Esophagus mucosa (tissue), 1 donor: Measurements from ENCODE around the gene PPP1CA. TPM values are rescaled to one million over a fixed set of nuclear protein-coding genes. Genes with fewer than 3 reads are reported as not detected.
A peak's percentile ranks its signal among the peaks of the same experiment; 100 is the strongest.
"Not testable (repeated sequence)": the region's sequence is repeated elsewhere in the genome, so short reads cannot be mapped to it uniquely, and the experiment has no call there.

ENCODE experiments used
- ATAC-seq: fragments of 200-7000 bp; cut with Tn5 transposase; one replicate; pipeline ENCODE4 v1.9.1; 2020
- total RNA-seq: library from RNA; stranded (reverse); gene quantifications from one replicate; pipeline ENCODE4 v1.2.4, GENCODE V29; 2023
- donor health status: DM: yes; HTN: yes; CAD: no.

PPP1CA gene
- total RNA-seq, 1 donor from 2014 or later: 188 TPM

DNA sequence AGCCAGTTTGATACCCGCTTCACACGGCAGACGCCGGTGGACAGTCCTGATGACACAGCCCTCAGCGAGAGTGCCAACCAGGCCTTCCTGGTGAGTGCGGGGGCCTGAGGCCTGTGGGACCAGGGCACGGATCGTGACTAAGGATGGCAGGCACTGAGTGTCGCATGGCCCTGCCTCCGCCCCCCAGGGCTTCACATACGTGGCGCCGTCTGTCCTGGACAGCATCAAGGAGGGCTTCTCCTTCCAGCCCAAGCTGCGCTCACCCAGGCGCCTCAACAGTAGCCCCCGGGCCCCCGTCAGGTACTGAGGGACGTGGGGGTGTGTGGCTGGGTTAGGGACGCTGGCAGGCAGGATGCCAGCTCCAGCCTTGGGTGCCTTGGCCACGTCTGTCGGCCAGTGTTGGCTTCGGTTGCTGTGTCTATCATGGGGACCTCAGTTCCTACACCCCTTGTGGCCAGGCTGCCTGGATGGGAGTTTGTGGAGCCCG, 32.8 kb upstream of the PPP1CA start:
- no peak for ATAC-seq

DNA sequence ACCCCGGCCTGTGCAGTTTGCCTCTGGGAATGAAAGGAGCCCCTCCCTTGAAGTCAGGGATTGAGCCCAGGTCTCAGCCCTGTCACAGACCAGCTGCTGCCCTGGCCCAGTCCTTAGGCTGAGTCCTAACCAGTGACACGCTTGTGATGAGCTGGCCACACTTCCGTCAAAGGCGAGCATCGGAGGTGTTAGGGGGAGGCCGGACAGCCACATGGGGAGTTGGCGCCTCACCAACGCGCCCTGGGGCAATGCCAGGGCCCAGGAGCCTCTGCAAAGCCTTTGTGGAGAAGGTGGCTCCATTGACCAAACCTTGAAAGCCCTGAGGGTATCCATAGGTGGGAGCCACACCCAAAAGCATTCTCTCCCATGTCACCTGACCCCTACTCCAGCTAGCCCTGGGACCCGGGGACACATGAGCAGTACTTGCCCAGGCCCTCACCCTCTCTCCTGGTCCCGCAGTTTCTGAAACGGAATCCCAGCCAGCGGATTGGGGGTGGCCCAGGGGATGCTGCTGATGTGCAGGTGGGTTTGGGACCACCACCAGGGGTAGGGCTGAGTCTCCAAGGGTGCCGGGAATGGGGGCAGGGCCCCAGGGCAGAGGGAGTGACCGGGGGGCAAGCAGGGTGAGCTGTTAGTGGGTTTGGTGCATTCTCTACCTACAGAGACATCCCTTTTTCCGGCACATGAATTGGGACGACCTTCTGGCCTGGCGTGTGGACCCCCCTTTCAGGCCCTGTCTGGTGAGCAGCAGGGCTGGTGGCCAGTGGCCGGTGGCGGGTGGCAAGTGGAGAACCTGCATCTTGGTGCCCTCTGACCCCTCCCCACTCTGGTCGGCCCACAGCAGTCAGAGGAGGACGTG, 32.1 kb upstream of the PPP1CA start:
- ATAC-seq: no peak

- no peak for ATAC-seq
These were observed 31.1 kb upstream of the PPP1CA start for GRCh38 chr11:67432655-67433349.

DNA sequence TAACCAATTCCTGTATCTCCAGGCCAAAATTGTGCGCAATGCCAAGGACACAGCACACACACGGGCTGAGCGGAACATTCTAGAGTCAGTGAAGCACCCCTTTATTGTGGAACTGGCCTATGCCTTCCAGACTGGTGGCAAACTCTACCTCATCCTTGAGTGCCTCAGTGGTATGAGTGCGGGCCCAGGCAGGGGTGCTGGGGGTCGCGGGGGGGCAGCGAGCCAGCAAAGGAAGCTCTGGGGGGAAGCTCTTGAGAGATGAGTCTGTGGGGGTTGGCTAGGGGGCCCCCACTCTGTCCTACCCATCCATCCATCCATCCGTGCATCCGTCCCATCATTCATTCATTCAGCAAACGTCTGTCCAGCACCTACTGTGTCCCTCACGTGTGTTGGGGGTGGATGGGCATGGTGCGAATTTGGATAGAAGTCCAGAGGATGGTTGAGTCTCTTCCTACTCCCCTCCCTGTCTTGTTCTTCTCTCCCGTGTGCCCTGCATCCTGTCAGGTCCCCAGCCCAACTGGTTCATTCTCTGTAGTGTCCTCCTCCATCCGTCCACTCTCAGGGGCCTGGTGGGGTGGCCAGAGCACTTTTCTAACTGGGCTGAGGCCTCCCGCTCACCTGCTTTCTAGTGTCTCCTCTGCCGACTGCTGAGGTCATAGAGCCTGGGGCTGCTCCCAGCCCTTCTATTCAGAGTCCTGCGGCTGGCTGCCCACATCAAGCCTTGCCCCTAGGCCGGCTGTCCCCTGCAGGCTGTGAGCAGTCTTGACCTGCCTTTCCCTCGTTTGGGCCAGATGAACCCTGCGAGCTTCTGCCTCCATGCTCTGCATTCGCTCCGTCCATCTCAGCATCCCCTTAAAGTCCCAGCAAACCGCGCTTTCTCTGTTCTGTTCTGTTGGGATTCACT, 29.9 kb upstream of the PPP1CA start:
- no peak for ATAC-seq

DNA sequence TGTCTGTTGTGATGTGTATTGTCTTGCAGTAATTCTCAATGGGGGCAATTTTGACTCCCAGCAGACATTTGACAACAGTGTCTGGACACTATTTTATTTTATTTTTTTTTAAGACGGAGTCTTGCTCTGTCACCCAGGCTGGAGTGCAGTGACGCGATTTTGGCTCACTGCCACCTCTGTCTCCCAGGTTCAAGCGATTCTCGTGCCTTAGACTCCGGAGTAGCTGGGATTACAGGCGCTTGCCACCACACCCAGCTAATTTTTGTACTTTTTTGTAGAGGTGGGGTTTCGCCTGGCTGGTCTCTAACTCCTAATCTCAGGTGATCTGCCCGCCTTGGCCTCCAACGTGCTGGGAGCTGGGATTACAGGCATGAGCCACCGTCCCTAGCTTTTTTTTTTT, 28.1 kb upstream of the PPP1CA start:
- no peak for ATAC-seq

DNA sequence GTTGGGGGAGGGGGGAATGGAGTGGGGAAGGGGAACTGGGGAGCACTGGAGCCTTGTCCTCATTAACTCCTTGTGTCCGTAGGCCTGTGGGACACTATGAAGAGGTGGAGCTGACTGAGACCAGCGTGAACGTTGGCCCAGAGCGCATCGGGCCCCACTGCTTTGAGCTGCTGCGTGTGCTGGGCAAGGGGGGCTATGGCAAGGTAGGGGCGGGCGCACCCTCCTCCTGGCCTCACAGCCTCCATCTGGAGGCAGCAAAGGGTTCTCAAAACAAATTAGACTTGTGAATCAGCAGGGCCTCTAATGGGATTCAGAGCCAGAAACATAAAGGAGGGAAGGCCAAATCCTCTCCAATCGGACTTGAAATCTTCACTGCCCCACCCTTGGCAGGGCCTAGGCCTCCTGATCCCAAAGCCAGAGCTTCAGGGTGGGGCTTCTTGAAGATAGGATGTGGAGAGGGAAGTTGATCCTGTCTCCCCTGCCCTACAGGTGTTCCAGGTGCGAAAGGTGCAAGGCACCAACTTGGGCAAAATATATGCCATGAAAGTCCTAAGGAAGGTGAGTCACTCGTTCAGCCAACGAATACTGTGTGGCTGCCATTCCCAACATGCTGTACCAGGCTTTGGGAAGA, 27.5 kb upstream of the PPP1CA start:
- peak; percentile 65 for ATAC-seq

DNA sequence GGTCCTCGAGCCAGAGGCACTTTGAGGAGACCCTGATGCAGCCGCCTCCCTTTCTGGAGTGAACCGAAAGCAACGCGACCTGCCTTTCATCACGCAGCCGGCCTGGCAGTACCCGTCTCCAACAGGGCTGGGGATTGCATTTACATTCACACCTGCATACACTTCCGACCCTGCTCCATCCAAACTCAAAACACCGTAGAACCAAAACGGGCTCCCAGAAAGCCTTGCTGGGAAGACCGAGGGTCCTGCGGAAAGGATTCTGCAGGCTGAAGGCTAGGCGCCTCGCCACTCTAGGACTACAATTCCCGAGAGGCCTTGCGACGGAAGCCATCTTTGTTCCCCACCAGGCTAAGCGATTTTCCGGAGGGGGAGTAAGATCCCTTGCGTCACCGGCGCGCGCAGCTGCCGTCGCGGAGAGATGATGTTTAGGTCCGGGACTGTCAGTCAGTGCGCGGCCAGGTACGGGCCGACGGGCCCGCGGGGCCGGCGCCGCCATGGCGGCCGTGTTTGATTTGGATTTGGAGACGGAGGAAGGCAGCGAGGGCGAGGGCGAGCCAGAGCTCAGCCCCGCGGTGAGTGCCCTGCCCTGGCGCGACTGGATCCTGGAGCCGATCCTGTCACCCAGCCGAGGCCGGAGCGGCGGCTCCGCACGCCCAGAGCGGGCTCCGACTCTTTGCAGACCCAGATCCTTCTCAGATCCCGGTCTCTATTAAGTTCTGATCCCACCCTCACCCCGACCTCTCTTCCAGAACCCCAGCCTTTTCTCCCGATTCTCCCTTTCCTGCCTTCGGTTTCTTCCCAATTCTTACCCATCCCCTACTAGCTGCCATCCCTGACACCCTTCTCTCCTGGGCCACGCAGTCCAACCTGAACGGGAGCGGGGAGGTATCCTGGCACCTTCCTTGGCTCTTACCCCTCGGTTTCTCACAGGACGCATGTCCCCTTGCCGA, 26.7 kb upstream of the PPP1CA start, which contains the start of gene RPS6KB2:
TSS of gene RPS6KB2 (plus strand) at position 443 of the 950 bp plus-strand sequence. CDS start at position 495, 52 bp downstream.
- ATAC-seq: peak; percentile 88

DNA sequence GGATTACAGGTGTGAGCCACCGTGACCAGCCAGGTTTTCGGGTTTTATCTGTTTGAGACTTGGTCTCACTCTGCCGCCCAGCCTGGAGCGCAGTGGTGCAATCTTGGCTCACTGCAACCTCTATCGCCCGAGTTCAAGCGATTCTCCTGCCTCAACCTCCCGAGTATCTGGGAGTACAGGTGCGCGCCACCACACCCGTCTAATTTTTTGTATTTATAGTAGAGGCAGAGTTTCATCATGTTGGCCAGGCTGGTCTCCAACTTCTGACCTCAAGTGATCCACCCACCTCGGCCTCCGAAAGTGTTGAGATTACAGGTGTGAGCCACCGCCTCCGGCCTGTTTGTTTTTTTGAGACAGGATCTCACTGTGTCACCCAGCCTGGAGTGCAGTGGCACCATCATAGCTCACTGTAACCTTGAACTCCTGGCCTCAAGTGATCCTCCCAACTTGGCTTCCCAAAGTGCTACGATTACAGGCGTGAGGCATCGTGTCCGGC, 25.8 kb upstream of the PPP1CA start:
- ATAC-seq: not testable (repeated sequence)

DNA sequence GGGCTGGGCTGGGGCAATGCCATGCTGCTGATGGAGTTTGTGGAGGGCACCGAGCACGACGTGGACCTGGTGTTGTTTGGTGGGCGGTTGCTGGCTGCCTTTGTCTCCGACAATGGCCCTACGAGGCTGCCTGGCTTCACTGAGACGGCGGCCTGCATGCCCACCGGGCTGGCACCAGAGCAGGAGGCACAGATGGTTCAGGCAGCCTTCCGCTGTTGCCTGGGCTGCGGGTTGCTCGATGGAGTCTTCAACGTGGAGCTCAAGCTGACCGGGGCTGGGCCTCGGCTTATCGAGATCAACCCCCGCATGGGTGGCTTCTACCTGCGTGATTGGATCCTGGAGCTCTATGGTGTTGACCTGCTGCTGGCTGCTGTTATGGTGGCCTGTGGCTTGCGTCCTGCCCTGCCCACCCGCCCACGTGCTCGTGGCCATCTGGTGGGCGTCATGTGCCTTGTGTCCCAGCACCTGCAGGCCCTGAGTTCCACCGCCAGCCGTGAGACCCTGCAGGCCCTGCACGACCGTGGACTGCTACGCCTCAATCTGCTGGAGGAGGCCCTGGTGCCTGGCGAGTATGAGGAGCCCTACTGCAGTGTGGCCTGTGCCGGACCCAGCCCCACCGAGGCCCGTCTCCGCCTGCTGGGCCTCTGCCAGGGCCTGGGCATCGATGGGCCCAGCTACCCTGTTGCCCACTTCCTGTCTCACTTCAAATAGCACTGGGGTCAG, 22.4 kb upstream of the PPP1CA start:
- no peak for ATAC-seq

GRCh38 chr11:67423466-67423865, 21.8 kb upstream of the PPP1CA start:
- no peak for ATAC-seq

DNA sequence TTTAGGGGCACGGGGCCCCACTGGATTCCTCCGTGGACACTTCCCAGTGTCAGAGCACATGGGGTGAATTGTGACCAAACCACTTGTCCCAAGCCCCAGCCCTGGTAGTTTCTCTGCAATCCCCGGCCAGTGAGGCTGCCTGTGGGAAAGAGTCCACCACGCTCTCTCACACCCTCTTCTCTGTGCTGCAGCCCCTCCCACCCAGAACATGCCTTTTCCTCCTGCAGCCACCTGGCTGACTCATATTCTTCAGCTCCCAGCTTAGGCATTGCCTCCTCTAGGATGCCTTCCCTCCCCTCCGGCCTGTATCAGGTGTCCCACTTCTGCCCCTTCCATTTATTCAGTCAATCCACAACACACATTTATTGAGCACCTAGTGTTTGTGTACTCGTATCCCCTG, 21.2 kb upstream of the PPP1CA start:
- ATAC-seq: peak; percentile 27

DNA sequence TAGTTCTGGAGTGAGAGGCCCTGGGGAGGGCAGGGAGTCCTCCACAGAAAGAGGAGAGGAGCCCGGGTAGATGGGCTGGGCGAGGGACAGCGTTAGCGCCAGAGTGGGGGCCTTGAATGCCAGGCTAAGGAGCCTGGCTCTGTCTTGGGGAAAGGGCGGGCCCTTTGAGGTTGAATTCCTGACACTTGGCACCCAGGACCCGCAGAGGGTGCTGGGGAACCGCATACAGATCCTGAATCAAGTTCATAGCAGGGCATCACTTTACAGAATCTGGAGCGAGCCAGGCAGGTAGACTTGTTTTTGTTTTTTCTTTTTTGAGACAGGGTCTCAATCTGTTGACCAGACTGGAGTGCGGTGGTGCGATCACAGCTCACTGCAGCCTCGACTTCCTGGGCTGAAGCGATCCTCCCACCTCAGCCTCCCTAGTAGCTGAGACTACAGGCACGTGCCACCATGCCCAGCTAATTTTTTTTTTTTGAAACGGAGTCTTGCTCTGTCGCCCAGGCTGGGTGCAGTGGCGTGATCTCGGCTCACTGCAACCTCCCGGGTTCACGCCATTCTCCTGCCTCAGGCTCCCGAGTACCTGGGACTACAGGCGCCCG, 19.9 kb upstream of the PPP1CA start:
- no peak for ATAC-seq

- peak; percentile 89 for ATAC-seq
These were observed 19.2 kb upstream of the PPP1CA start for GRCh38 chr11:67420646-67421429.

DNA sequence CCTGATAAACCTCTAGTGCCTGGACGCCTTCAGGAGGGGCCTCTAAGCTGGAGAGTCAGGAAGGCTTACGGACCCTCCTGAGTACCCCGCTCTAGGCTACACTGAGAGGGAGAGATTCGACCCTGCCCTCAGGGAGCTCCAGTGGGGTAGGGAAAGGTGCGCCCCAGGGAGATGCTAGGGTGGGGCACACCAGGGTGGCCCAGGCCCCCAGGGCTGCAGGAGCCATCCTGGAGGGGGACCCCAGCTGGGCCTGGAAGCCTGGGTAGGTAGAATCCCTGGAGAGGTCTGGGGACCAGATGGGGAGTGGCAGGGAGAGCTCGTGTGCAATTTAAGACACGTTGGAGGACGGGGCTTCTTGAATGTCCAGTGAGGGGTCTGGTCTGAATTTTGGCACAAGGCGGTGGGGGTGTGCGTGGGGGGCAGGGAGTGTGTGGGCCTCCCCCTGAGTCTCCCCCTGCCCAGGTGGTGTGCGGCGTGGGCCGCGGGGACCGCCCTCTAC, 18.5 kb upstream of the PPP1CA start:
- no peak for ATAC-seq

DNA sequence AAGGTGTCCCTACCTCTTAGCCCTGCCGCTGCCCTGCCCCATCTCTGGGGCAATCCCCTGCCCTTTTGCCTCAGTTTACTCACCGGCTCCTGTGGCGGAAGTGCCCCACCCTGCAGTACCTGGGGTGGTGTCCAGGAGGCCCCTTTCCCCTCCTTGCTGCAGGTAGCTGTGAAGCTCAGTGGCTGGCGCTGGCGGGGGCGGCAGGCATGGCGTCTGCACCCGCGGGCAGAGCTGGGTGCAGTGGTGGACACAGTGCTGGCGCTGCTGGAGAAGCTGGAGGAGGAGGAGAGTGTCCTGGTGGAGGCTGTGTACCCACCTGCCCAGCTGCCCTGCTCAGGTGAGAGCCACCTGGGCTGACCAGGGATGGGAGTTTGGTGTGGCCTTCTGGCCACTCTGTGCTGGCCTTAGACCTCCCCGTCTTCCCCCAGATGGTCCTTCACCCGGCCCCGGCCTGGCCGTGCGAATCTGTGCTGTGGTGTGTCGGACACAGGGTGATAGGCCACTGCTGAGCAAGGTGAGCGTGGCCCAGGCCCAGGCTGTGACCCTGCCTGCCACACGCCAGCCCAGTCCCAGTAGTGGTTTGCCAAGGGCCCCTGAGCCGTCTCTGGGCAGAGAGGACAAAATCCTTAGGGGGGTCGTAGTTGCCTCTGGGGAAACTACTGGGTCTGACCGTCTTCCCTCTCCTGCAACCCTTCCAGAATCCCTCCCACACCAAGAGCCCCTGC, 17.8 kb upstream of the PPP1CA start:
- no peak for ATAC-seq

GRCh38 chr11:67418476-67419281, 17.0 kb upstream of the PPP1CA start:
- no peak for ATAC-seq

- no peak for ATAC-seq
These were observed 15.8 kb upstream of the PPP1CA start for GRCh38 chr11:67417425-67417824.
